ENCODE results near the gene DHFR2. TPM values are rescaled to one million over a fixed set of nuclear protein-coding genes. Genes with fewer than 3 reads are reported as not detected.
A peak's percentile ranks its signal among the peaks of the same experiment; 100 is the strongest.

The DHFR2 gene
- total RNA-seq, 1 experiment from 2014 or later: 2.6 TPM

GRCh38 chr3:94069194-94069813 lies 6.6 kb upstream of the DHFR2 start:
- BruUV-seq (replicated peaks): no TSS peak
- Histone ChIP-seq H3K4me1 (ENCODE audit: insufficient read depth, low read length) (peaks cover 6% of the 10 kb centered on the region), H3K4me2 (ENCODE audit: low read length) (no peak overlapping the region), H3K27me3 (ENCODE audit: low read length) (no peaks in the 10 kb centered on the region), H3K9me3 (ENCODE audit: low read length) (no peaks in the 10 kb centered on the region), H3K36me3 (ENCODE audit: low read depth, low read length) (0 out of 2 replicates have a peak, but pooled peaks cover 10% of the 10 kb centered on the region), H4K20me1 (ENCODE audit: low read length) (no peaks in the 10 kb centered on the region), H3K9ac (ENCODE audit: low read length) (no peak overlapping the region), H3K79me2 (ENCODE audit: low read length) (peaks cover 5% of the 10 kb centered on the region), H3K4me3 (ENCODE audit: low read length) (no peak overlapping the region), H3K27ac (ENCODE audit: low read length) (no peak overlapping the region), H3K9me2 (replicated peaks; ENCODE audit: low read length) (no peaks in the 10 kb centered on the region), H2AFZ (ENCODE audit: low read length) (no peak overlapping the region), H3F3A (ENCODE audit: low read length, unreplicated experiment) (no peaks in the 10 kb centered on the region)
- ATAC-seq: peak; percentile 24; the same call in 1 of the 2 replicates
- DNase-seq: peak; percentile 58
- CTCF ChIA-PET: interaction anchor here (0.5 to 1.2 kb wide), 8 partner anchors 18 to 228 kb away, joined by 3 to 8 read pairs (median 3); no protein-coding TSS in a partner anchor
- POLR2A ChIA-PET (ENCODE audit: unreplicated experiment): no interaction called here
- intact Hi-C loops (cut with micrococcal nuclease): loop anchor here (1.0 to 5.0 kb wide), 2 partner anchors 65 to 227 kb away; no protein-coding TSS in a partner anchor
- TF ChIP-seq CTCF (conservative IDR thresholded peaks at IDR 0.05; ENCODE audit: low read depth, low read length) (peak; percentile 83), EZH2 (IDR thresholded peaks at IDR 0.05; ENCODE audit: low read length, unreplicated experiment) (no peak)

DNA sequence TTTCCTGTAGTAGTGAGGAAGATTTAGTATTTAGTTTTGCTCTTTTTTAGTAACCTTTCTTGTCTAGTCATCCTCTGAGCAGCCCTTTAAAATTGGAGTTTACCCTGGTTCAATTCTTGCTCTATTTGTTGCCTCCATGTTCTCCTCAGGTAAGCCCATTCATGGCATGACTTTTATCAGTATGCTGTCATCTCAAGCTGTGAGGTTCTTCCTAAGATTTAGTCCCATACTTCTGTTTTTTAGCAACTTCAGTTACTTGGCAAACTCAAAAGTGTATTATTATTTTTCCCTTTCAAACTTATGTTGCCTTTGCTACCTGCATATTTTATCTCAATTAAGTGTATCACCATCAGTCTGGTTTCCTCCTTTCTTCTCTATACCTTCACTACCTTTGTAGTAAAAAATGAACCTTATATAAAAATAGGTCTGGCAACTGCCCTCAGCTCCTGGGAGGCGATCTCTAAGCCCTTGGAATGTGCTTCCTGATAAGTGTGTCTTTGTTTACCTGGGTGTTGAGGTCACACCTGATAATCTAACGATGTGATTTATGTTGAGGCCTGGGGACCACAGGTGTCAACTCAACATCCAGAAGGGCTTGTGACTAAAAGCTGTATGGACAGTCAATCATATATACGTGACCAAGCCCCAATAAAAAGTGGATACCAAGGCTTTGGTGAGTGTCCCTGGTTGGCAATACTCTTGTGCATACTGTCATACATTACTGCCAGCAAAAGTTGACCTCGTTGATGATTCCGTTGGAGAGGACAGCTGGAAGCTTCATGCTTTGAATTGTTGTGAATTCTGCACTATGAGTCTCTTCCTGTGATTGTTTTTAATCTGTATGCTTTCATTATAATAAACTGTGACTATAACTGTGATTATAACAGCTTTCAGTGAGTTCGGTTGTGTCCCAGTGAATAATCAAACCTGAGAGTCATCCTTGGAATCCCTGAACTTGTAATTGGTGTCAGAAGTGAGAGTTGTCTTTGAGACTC lies 4.1 kb upstream of the DHFR2 start:
- Histone ChIP-seq H3K27ac (ENCODE audit: low read length) (no peak overlapping the region), H3K4me1 (ENCODE audit: insufficient read depth, low read length) (peaks cover 17% of the 10 kb centered on the region), H3K9ac (ENCODE audit: low read length) (no peak overlapping the region), H2AFZ (ENCODE audit: low read length) (no peak overlapping the region), H3K9me3 (ENCODE audit: low read length) (no peaks in the 10 kb centered on the region), H3K4me2 (ENCODE audit: low read length) (no peak overlapping the region), H3K4me3 (ENCODE audit: low read length) (no peak overlapping the region), H3F3A (ENCODE audit: low read length, unreplicated experiment) (no peaks in the 10 kb centered on the region), H3K27me3 (ENCODE audit: low read length) (no peaks in the 10 kb centered on the region), H3K79me2 (ENCODE audit: low read length) (peaks cover 22% of the 10 kb centered on the region), H3K9me2 (replicated peaks; ENCODE audit: low read length) (no peaks in the 10 kb centered on the region), H3K36me3 (ENCODE audit: low read depth, low read length) (0 out of 2 replicates have a peak, but pooled peaks cover 7% of the 10 kb centered on the region), H4K20me1 (ENCODE audit: low read length) (no peaks in the 10 kb centered on the region)
- POLR2A ChIA-PET (ENCODE audit: unreplicated experiment): no interaction called here
- DNase-seq (no peak), ATAC-seq (no peak)
- intact Hi-C loops (cut with micrococcal nuclease): loop anchor here (5.0 kb wide), 1 partner anchor 225 kb away; no protein-coding TSS in a partner anchor
- no TSS peak for BruUV-seq (replicated peaks)
- CTCF ChIA-PET: no interaction called here
- TF ChIP-seq CTCF (conservative IDR thresholded peaks at IDR 0.05; ENCODE audit: low read depth, low read length): no peak
- no peak for TF ChIP-seq EZH2phosphoT487 (IDR thresholded peaks at IDR 0.05; ENCODE audit: borderline replicate concordance, low read length)

Data from PC-3 (cell line).